ENCODE results near the gene CRYBB1. TPM values are rescaled to one million over a fixed set of nuclear protein-coding genes. Genes with fewer than 3 reads are reported as not detected.

The CRYBB1 gene
- total RNA-seq, 4 donors from 2014 or later, result 0.40 TPM; not detected in 3

DNA sequence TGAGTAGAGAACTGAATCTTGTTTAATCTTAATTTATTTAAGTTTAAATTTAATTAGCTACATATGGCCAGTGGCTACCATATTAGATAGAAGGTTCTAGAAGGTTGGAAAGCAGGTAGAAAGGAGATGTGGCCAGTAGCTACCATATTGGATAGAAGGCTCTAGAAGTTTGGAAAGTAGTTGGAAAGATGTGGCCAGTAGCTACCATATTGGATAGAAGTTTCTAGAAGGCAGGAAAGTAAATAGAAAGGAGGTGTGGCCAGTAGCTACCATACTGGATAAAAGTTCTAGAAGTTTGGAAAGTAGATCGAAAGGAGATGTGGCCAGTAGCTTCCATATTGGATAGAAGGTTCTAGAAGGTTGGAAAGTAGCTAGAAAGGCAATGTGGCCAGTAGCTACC lies 6.2 kb upstream of the CRYBB1 start:
- WGBS, 2 donors (ENCODE audit: low coverage in 1 of 2), result 88 to 89% methylated on average over 1 of the region's 1 CpG
- ATAC-seq, result no peak
- Histone ChIP-seq H3K9me3 (no peaks in the 10 kb centered on the region), H3K4me3 (no peak overlapping the region), H3K36me3 (no peaks in the 10 kb centered on the region), H3K27me3 (peaks cover 20% of the 10 kb centered on the region), H3K4me1 (no peaks in the 10 kb centered on the region), H3K27ac (no peak overlapping the region)
- TF ChIP-seq POLR2AphosphoS5 (IDR thresholded peaks at IDR 0.05), result no peak
- no peak for TF ChIP-seq POLR2A (IDR thresholded peaks at IDR 0.05)
- TF ChIP-seq, protein P1, sequence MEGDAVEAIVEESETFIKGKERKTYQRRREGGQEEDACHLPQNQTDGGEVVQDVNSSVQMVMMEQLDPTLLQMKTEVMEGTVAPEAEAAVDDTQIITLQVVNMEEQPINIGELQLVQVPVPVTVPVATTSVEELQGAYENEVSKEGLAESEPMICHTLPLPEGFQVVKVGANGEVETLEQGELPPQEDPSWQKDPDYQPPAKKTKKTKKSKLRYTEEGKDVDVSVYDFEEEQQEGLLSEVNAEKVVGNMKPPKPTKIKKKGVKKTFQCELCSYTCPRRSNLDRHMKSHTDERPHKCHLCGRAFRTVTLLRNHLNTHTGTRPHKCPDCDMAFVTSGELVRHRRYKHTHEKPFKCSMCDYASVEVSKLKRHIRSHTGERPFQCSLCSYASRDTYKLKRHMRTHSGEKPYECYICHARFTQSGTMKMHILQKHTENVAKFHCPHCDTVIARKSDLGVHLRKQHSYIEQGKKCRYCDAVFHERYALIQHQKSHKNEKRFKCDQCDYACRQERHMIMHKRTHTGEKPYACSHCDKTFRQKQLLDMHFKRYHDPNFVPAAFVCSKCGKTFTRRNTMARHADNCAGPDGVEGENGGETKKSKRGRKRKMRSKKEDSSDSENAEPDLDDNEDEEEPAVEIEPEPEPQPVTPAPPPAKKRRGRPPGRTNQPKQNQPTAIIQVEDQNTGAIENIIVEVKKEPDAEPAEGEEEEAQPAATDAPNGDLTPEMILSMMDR (IDR thresholded peaks at IDR 0.05), result no peak
- TF ChIP-seq EP300 (IDR thresholded peaks at IDR 0.05), result no peak

DNA sequence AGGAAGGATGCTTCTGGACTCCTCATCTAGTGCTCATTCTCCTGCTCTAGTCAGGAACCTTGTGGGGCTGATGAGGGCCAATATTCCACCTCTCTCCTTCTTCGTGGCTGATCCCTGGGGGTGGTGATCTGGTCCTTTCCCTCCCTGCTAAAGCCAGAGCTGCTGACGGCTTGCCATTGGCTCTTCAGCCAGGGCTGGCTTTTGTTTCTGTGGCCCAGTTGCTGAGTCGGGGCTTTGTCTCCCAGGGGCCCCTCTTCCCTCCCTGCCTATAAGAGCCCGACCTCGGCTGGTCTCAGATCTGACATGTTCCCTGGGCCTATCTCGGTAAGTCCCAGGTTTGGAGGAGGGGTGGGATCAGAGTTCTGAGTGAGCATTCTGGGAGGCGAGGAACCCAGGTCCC lies 3.8 kb upstream of the CRYBB1 start, which contains the start of gene CRYBA4:
CRYBA4 (plus strand) TSS at position 301 of the 400 bp plus-strand sequence. CDS start 634 bp downstream, outside the sequence.
- no peak for ATAC-seq
- Histone ChIP-seq H3K4me3 (no peak within 1 kb of the TSS), H3K9me3 (no peaks in the 10 kb centered on the region), H3K4me1 (no peaks in the 10 kb centered on the region), H3K27ac (no peak within 1 kb of the TSS), H3K36me3 (no peaks in the 10 kb centered on the region), H3K27me3 (peaks cover 41% of the 10 kb centered on the region)
- TF ChIP-seq POLR2A (IDR thresholded peaks at IDR 0.05) (no peak), EP300 (IDR thresholded peaks at IDR 0.05) (no peak), POLR2AphosphoS5 (IDR thresholded peaks at IDR 0.05) (no peak)
- TF ChIP-seq, protein P1 (IDR thresholded peaks at IDR 0.05), result no peak
- 41% methylated on average over 2 of the region's 7 CpGs; no CpG with 5 or more reads in 1 of the 2 donors for WGBS, 2 donors (ENCODE audit: low coverage in 1 of 2)

DNA sequence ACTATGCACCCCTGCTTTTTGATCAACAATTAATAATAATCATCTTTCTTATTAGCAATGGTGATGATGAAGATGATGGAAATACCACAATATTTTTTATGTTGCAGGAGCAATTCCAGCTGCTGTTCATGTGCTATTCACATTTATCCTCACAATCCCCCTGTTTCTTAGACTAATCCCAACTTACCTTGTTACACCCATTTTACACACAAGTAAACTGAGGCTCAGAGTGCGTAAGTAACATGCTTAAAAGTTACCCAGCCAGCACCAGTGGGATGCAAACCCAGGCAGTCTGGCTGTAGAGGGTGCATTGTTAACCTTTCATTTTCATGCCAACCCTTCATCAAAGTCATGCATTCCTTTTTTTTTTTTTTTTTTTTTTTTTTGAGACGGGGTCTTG lies 2.4 kb upstream of the CRYBB1 start:
- Histone ChIP-seq H3K4me1 (no peaks in the 10 kb centered on the region), H3K27ac (no peak overlapping the region), H3K4me3 (no peak overlapping the region), H3K9me3 (no peaks in the 10 kb centered on the region), H3K27me3 (peaks cover 54% of the 10 kb centered on the region), H3K36me3 (no peaks in the 10 kb centered on the region)
- TF ChIP-seq, protein P1 (IDR thresholded peaks at IDR 0.05), result no peak
- TF ChIP-seq POLR2AphosphoS5 (IDR thresholded peaks at IDR 0.05) (no peak), EP300 (IDR thresholded peaks at IDR 0.05) (no peak), POLR2A (IDR thresholded peaks at IDR 0.05) (no peak)
- ATAC-seq, result no peak
- WGBS, 2 donors (ENCODE audit: low coverage in 1 of 2), result 67 to 92% methylated on average over 1 of the region's 2 CpGs

DNA sequence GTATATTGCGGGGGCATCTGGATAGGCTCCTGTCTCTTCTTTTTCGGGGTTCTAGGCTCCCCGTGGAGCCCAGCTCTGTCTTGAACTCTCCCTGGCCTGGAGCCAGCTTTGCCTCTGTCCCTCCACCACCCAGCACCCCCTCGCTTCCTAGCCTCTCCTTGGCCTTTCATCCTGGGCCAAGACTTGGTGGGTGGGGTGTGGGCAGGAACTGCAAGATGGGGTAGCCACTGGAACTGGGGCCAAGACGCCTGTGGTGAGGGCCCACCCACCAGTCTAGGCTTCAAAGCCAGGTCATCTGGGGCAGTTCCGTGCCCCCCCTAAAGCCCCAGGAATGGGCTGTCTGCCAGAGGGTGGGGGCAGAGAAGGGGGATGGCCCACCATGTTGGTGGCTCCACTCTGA lies 1.7 kb upstream of the CRYBB1 start:
- WGBS, 2 donors (ENCODE audit: low coverage in 1 of 2), result 17 to 55% methylated on average over 1 to 5 of the region's 6 CpGs
- no peaks in the 10 kb centered on the region for H3K4me1 ChIP-seq
- peaks cover 54% of the 10 kb centered on the region for H3K27me3 ChIP-seq
- no peaks in the 10 kb centered on the region for H3K36me3 ChIP-seq
- no peak overlapping the region for H3K4me3 ChIP-seq
- TF ChIP-seq POLR2A (IDR thresholded peaks at IDR 0.05), result no peak
- no peak for TF ChIP-seq POLR2AphosphoS5 (IDR thresholded peaks at IDR 0.05)
- TF ChIP-seq EP300 (IDR thresholded peaks at IDR 0.05), result no peak
- TF ChIP-seq, protein P1 (IDR thresholded peaks at IDR 0.05), result no peak
- no peaks in the 10 kb centered on the region for H3K9me3 ChIP-seq
- no peak for ATAC-seq
- no peak overlapping the region for H3K27ac ChIP-seq

DNA sequence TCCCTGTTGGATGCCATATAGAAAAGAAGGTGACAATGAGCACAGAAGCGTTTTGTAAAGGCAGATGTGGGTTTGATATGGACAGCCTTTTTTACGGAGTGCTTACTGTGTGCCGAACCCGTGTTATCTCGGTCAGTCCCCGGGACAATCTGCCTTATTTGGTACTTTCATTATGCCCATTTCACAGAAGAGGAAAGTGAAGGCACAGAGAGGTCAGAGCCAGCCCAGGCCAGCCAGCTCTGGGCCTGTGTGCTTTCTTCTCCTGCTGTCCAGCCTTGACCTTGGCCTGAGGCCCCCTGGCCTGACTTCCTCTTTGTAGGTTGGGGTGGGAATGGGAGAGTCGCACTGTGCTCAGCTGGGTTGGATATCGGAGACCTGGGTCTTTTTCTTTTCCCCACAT lies 628 bp upstream of the CRYBB1 start:
- peaks cover 62% of the 10 kb centered on the region for H3K27me3 ChIP-seq
- WGBS, 2 donors (ENCODE audit: low coverage in 1 of 2), result 82% methylated on average over 6 of the region's 8 CpGs; no CpG with 5 or more reads in 1 of the 2 donors
- H3K4me1 ChIP-seq, result no peaks in the 10 kb centered on the region
- H3K27ac ChIP-seq, result no peak overlapping the region
- H3K9me3 ChIP-seq, result no peaks in the 10 kb centered on the region
- no peak for ATAC-seq
- TF ChIP-seq POLR2A (IDR thresholded peaks at IDR 0.05) (no peak), EP300 (IDR thresholded peaks at IDR 0.05) (no peak), POLR2AphosphoS5 (IDR thresholded peaks at IDR 0.05) (no peak)
- TF ChIP-seq, protein P1 (IDR thresholded peaks at IDR 0.05), result no peak
- no peak overlapping the region for H3K4me3 ChIP-seq
- H3K36me3 ChIP-seq, result no peaks in the 10 kb centered on the region
